Endothelial cell of umbilical vein (primary cell): ENCODE data around the gene OR2C1. TPM values are rescaled to one million over a fixed set of nuclear protein-coding genes. Genes with fewer than 3 reads are reported as not detected.

Experiments
- BruUV-seq: library from RNA; stranded (reverse); fragments of 400-500 nt; replicated peaks from 2 replicates; lab custom pipeline; 2021; lab: Mats Ljungman, UMichigan
- CTCF ChIA-PET: fragments of 300-600, 350-600 bp; sonication (Branson Sonifier 250); formaldehyde crosslinking; loops from one replicate; lab custom pipeline; 2021; ENCODE audit warnings: antibody characterized with exemption, inconsistent platforms; lab: Charles Lee
- POLR2A ChIA-PET: fragments of 300-600, 350-600 bp; sonication (Branson Sonifier 250); formaldehyde crosslinking; loops from one replicate; lab custom pipeline; 2021; ENCODE audit warnings: antibody characterized with exemption, inconsistent platforms; lab: Charles Lee
- DNase-seq: peaks from one replicate; pipeline ENCODE4 v3.0.0-alpha.2; 2011; ENCODE audit warnings: low read depth, low spot score
- FAIRE-seq: peaks from 2 replicates; lab custom pipeline; 2011; peaks lifted over from hg19 to GRCh38; lab: Jason Lieb, UNC
- H2AFZ ChIP-seq: 2 replicates; pipeline ENCODE4 v1.6.0; 2012; ENCODE audit warnings: low read depth, low read length, control low read depth, inconsistent platforms
- H3K27ac ChIP-seq: 2 replicates; pipeline ENCODE4 v1.5.1; 2011; ENCODE audit warnings: low read depth, mild to moderate bottlenecking, control low read depth, low read length, moderate library complexity; ENCODE audit not compliant: insufficient read depth
- H3K27me3 ChIP-seq, 2 experiments: 2 replicates each; pipeline versions ENCODE4 v1.6.0 to v1.6.1; 2011; ENCODE audit warnings: low read length in 2 of 2, mixed read lengths in 1 of 2; ENCODE audit not compliant: control insufficient read depth in 2 of 2, insufficient read depth in 2 of 2
- H3K36me3 ChIP-seq, 2 experiments: 2 replicates in 1 of 2; 3 replicates in 1 of 2; pipeline ENCODE4 v1.5.1; 2011; ENCODE audit warnings: low read length in 2 of 2, mild to moderate bottlenecking in 1 of 2, moderate library complexity in 1 of 2; ENCODE audit not compliant: control insufficient read depth in 2 of 2, insufficient read depth in 2 of 2; ENCODE audit errors: extremely low read depth in 1 of 2
- H3K4me1 ChIP-seq: 3 replicates; pipeline ENCODE4 v1.5.1; 2011; ENCODE audit warnings: mild to moderate bottlenecking, low read length; ENCODE audit not compliant: control insufficient read depth, insufficient read depth; ENCODE audit errors: extremely low read depth
- H3K4me2 ChIP-seq: 2 replicates; pipeline ENCODE4 v1.6.1; 2011; ENCODE audit warnings: low read length, control low read depth, mixed read lengths; ENCODE audit not compliant: insufficient read depth
- H3K4me3 ChIP-seq, 3 experiments: fragments of 200-600 bp in 1 of 3; sonication (generic), shearing (Covaris generic) in 1 of 3; replicated peaks in 1 of 3; 2 replicates each; pipeline ENCODE4 v1.5.1; 2011 to 2016; ENCODE audit warnings: control low read depth in 3 of 3, low read length in 3 of 3, mild to moderate bottlenecking in 2 of 3, inconsistent platforms in 1 of 3, low read depth in 1 of 3, moderate library complexity in 1 of 3; ENCODE audit not compliant: insufficient read depth in 1 of 3
- H3K79me2 ChIP-seq: 2 replicates; pipeline ENCODE4 v1.6.0; 2012; ENCODE audit warnings: low read length, inconsistent platforms; ENCODE audit not compliant: control insufficient read depth, insufficient read depth
- H3K9ac ChIP-seq: replicated peaks from 2 replicates; pipeline ENCODE3; 2011; ENCODE audit warnings: low read length, control low read depth; ENCODE audit not compliant: insufficient read depth; ENCODE audit errors: extremely low read depth
- H3K9me1 ChIP-seq: replicated peaks from 3 replicates; pipeline ENCODE4 v1.6.0; 2011; ENCODE audit warnings: mild to moderate bottlenecking, low read length; ENCODE audit not compliant: control insufficient read depth, insufficient read depth; ENCODE audit errors: extremely low read depth
- H3K9me3 ChIP-seq: replicated peaks from 2 replicates; pipeline ENCODE4 v1.5.1; 2012; ENCODE audit warnings: low read length, inconsistent platforms; ENCODE audit not compliant: control insufficient read depth, insufficient read depth
- H4K20me1 ChIP-seq: replicated peaks from 2 replicates; pipeline ENCODE3; 2011; ENCODE audit warnings: mild to moderate bottlenecking, low read length; ENCODE audit not compliant: control insufficient read depth, insufficient read depth; ENCODE audit errors: extremely low read depth
- CTCF ChIP-seq, 2 donors: IDR thresholded peaks; 1 replicate in 1 of 2; 2 replicates in 1 of 2; pipeline ENCODE4 v1.5.1; 2011; ENCODE audit warnings: low read length in 2 of 2, mild to moderate bottlenecking in 2 of 2, moderate library complexity in 2 of 2, control low read depth in 1 of 2, inconsistent platforms in 1 of 2, low read depth in 1 of 2; ENCODE audit not compliant: insufficient read depth in 1 of 2; ENCODE audit errors: extremely low read depth in 1 of 2
- EZH2 ChIP-seq: IDR thresholded peaks from 2 replicates; pipeline ENCODE4 v1.6.1; 2012; ENCODE audit warnings: borderline replicate concordance, low read depth, mild to moderate bottlenecking, moderate library complexity, low read length, inconsistent platforms; ENCODE audit not compliant: severe bottlenecking
- FOS ChIP-seq: IDR thresholded peaks from 2 replicates; pipeline ENCODE4 v1.6.1; 2011; ENCODE audit warnings: mild to moderate bottlenecking, low read length, moderate library complexity, borderline replicate concordance; ENCODE audit not compliant: insufficient read depth
- GATA2 ChIP-seq: IDR thresholded peaks from 2 replicates; pipeline ENCODE4 v1.7.0; 2011; ENCODE audit warnings: low read depth, mild to moderate bottlenecking, moderate library complexity, mixed read lengths, low read length; ENCODE audit not compliant: insufficient read length, insufficient read depth
- JUN ChIP-seq: IDR thresholded peaks from 2 replicates; pipeline ENCODE4 v1.6.1; 2011; ENCODE audit warnings: borderline replicate concordance, low read depth; ENCODE audit not compliant: insufficient read length, insufficient read depth
- MYC ChIP-seq: IDR thresholded peaks from one replicate; pipeline ENCODE4 v1.6.1; 2011; ENCODE audit warnings: mild to moderate bottlenecking, low read depth, low read length
- POLR2A ChIP-seq: IDR thresholded peaks from 2 replicates; pipeline ENCODE4 v1.6.1; 2012; ENCODE audit warnings: low read depth, mild to moderate bottlenecking, control low read depth, low read length
- POLR2AphosphoS5 ChIP-seq: IDR thresholded peaks from 2 replicates; pipeline ENCODE4 v1.6.1; 2012; ENCODE audit warnings: low read depth, mild to moderate bottlenecking, control low read depth, low read length, moderate library complexity; ENCODE audit not compliant: insufficient read depth
- dilution Hi-C: fragments of 300-500 bp; cut with MboI; formaldehyde crosslinking; loops from one replicate; pipeline ENCODE4 v1.15.0; 2019; ENCODE audit warnings: low sequenced_read_pairs; ENCODE audit not compliant: extremely low pct_ligation_motif_present
- intact Hi-C: fragments of 100-400 bp; cut with micrococcal nuclease; formaldehyde crosslinking; loops from one replicate; pipeline ENCODE4 v1.10.0; 2022
- polyA plus RNA-seq, 4 experiments: library from polyadenylated mRNA; depleted of rRNA in 3 of 4; stranded (reverse) in 3 of 4; unstranded in 1 of 4; fragments of >200 nt; gene quantifications; 2 replicates each; pipeline versions ENCODE4 v1.2.1 to v1.2.3, GENCODE V29; 2011 to 2012; ENCODE audit warnings: missing spikeins in 1 of 4
- total RNA-seq: library from RNA; stranded (reverse); gene quantifications from 2 replicates; pipeline ENCODE4 v1.2.3, GENCODE V29; 2021
- TF ChIP-seq, protein P1 (sequence below): IDR thresholded peaks from 2 replicates; pipeline ENCODE4 v1.6.1; 2011; ENCODE audit not compliant: insufficient read depth, insufficient read length

The OR2C1 gene
- total and polyA plus RNA-seq, 2 donors (not counting 3 experiments of a cell fraction or from before 2014, with no cell fraction given): not detected

- Histone ChIP-seq H3K4me1 (no peaks in the 10 kb centered on the region), H3K9ac (no peak overlapping the region), H3K27me3 (peaks cover 0 to 7% of the 10 kb centered on the region in 2 experiments), H4K20me1 (no peaks in the 10 kb centered on the region), H3K9me1 (no peaks in the 10 kb centered on the region), H3K4me3 (no peak overlapping the region), H3K27ac (no peak overlapping the region), H3K36me3 (no peaks in the 10 kb centered on the region), H3K4me2 (no peak overlapping the region), H3K79me2 (no peaks in the 10 kb centered on the region), H2AFZ (no peak overlapping the region), H3K9me3 (no peaks in the 10 kb centered on the region)
- dilution Hi-C loops: no loop called here
- ChIA-PET POLR2A (no interaction called here), CTCF (no interaction called here)
- DNase-seq (no peak), FAIRE-seq (no peak)
- TF ChIP-seq, protein P1, sequence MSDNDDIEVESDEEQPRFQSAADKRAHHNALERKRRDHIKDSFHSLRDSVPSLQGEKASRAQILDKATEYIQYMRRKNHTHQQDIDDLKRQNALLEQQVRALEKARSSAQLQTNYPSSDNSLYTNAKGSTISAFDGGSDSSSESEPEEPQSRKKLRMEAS: no peak
- TF ChIP-seq GATA2 (no peak), CTCF (IDR thresholded peaks at IDR 0.05; ENCODE audit: extremely low read depth in 1 of 2, insufficient read depth in 1 of 2, low read depth in 1 of 2, low read length in 2 of 2) (no peak), FOS (no peak), EZH2 (no peak), JUN (no peak), MYC (no peak), POLR2AphosphoS5 (no peak), POLR2A (no peak)
- no TSS peak for BruUV-seq
- intact Hi-C loops: no loop called here
Observed at GRCh38 chr16:3328104-3328503, 27.6 kb upstream of the OR2C1 start.
